ENCODE measurements around the gene HSPG2. TPM values are rescaled to one million over a fixed set of nuclear protein-coding genes. Genes with fewer than 3 reads are reported as not detected.

The HSPG2 gene
- total and polyA plus RNA-seq, 2 of the 8 experiments (the other 6 are each of a cell fraction or from before 2014, with no cell fraction given) = 17.8 to 111 TPM

GRCh38 chr1:21874328-21874727 lies 62.8 kb downstream of the HSPG2 start:
- POLR2A ChIA-PET (ENCODE audit: partially characterized antibody) = no interaction called here

More at GRCh38 chr1:21874328-21874727, 62.8 kb downstream of the HSPG2 start:
- no peaks in the 10 kb centered on the region for H3K79me2 ChIP-seq (ENCODE audit: control insufficient read depth in 1 of 2, insufficient read depth in 2 of 2, low read length in 2 of 2)
- H3K36me3 ChIP-seq (ENCODE audit: control insufficient read depth in 2 of 4, insufficient read depth in 4 of 4, low read length in 3 of 4) = peaks cover 21 to 63% (median 48%) of the 10 kb centered on the region in 4 experiments
- 0 out of 2 replicates have a peak overlapping the region, but pooled peaks have one; percentile 24 for H2BK5ac ChIP-seq (ENCODE audit: low read depth, low read length)
- TF ChIP-seq CEBPB (IDR thresholded peaks at IDR 0.05; ENCODE audit: low read depth, low read length) = no peak
- TF ChIP-seq SAP30 (IDR thresholded peaks at IDR 0.05; ENCODE audit: insufficient read depth, insufficient replicate concordance, low read length) = no peak
- no peak for TF ChIP-seq POU5F1 (IDR thresholded peaks at IDR 0.05; ENCODE audit: low read depth, low read length)
- no peak for TF ChIP-seq SIN3A (conservative IDR thresholded peaks at IDR 0.05 in 1 of 2, IDR thresholded peaks at IDR 0.05 in 1 of 2; ENCODE audit: low read depth in 1 of 2, low read length in 2 of 2)
- FAIRE-seq (no peak), DNase-seq (ENCODE audit: low read depth in 1 of 2, low spot score in 2 of 2) (no peak)
- no peaks in the 10 kb centered on the region; a peak in 1 of 7 replicates for H3K27me3 ChIP-seq (replicated peaks in 1 of 4; ENCODE audit: control insufficient read depth in 3 of 4, extremely low read depth in 1 of 4, insufficient read depth in 3 of 4, low read length in 3 of 4)
- no peak overlapping the region for H3K9ac ChIP-seq (replicated peaks in 1 of 4; ENCODE audit: extremely low read depth in 1 of 4, low read depth in 3 of 4, low read length in 3 of 4)
- H3K14ac ChIP-seq (ENCODE audit: insufficient read length) = no peak overlapping the region
- H2AFZ ChIP-seq (ENCODE audit: low read length) = no peak overlapping the region
- H2BK20ac ChIP-seq (ENCODE audit: low read length) = no peak overlapping the region
- H3K4me3 ChIP-seq (ENCODE audit: extremely low read depth in 1 of 4, insufficient read depth in 2 of 4, low read depth in 3 of 4, low read length in 4 of 4) = no peak overlapping the region
- no peak overlapping the region for H3K56ac ChIP-seq (replicated peaks; ENCODE audit: insufficient read length, low read depth, low read length)
- no peak overlapping the region for H4K5ac ChIP-seq (ENCODE audit: insufficient read length, low read depth, low read length)
- no peak overlapping the region for H4K91ac ChIP-seq (replicated peaks; ENCODE audit: insufficient read length, low read length)
- no peaks in the 10 kb centered on the region for H3K9me3 ChIP-seq (ENCODE audit: insufficient read depth in 2 of 2, low read depth in 1 of 2, low read length in 1 of 2)
- H3K27ac ChIP-seq (ENCODE audit: low read depth, low read length) = no peak overlapping the region
- H3K23me2 ChIP-seq (ENCODE audit: low read depth, low read length) = no peaks in the 10 kb centered on the region
- no peak overlapping the region for H2BK15ac ChIP-seq (ENCODE audit: low read length)
- H4K8ac ChIP-seq (ENCODE audit: extremely low read depth, insufficient read depth, low read length) = no peak overlapping the region
- CTCF ChIA-PET (ENCODE audit: partially characterized antibody) = no interaction called here
- no peaks in the 10 kb centered on the region for H3K79me1 ChIP-seq (ENCODE audit: low read depth, low read length)
- WGBS, 2 experiments (ENCODE audit: extremely low coverage in 1 of 2, insufficient coverage in 1 of 2, insufficient read length in 1 of 2, insufficient replicate concordance in 2 of 2, low coverage in 1 of 2, low lambda C conversion rate in 2 of 2, missing lambda C conversion rate in 1 of 2) = 92% methylated on average over 12 of the region's 16 CpGs; no CpG with 5 or more reads in 1 of the 2 experiments
- no peak overlapping the region for H2BK12ac ChIP-seq (ENCODE audit: low read depth, low read length)
- H3K4ac ChIP-seq (replicated peaks; ENCODE audit: insufficient read length, low read depth, low read length) = no peak overlapping the region
- no peaks in the 10 kb centered on the region; a peak in 1 of 7 replicates for H3K4me1 ChIP-seq (replicated peaks in 1 of 4; ENCODE audit: control insufficient read depth in 3 of 4, insufficient read depth in 4 of 4, low read length in 3 of 4)
- H2BK120ac ChIP-seq (replicated peaks; ENCODE audit: low read depth, low read length) = no peak overlapping the region
- H2AK5ac ChIP-seq (ENCODE audit: low read depth, low read length) = no peak overlapping the region
- no peak overlapping the region for H3K23ac ChIP-seq (ENCODE audit: insufficient read length)
- H4K20me1 ChIP-seq (replicated peaks in 1 of 2; ENCODE audit: control insufficient read depth in 1 of 2, insufficient read depth in 2 of 2, low read length in 2 of 2) = peaks cover 0 to 5% of the 10 kb centered on the region in 2 experiments
- no peak overlapping the region for H3K18ac ChIP-seq (ENCODE audit: extremely low read depth, low read length)
- H3K4me2 ChIP-seq (ENCODE audit: insufficient read depth in 1 of 2, low read depth in 2 of 2, low read length in 2 of 2) = no peak overlapping the region
